Hepatocyte (in vitro differentiated cells): ENCODE results near the gene UBXN7. TPM values are rescaled to one million over a fixed set of nuclear protein-coding genes. Genes with fewer than 3 reads are reported as not detected.
"Not testable (repeated sequence)": the region's sequence is repeated elsewhere in the genome, so short reads cannot be mapped to it uniquely, and the experiment has no call there.

Experiments
- DNase-seq: peaks from one replicate; pipeline ENCODE4 v3.0.0-alpha.2; 2016; ENCODE audit warnings: low spot score
- H2AFZ ChIP-seq: fragments of 200-600 bp; sonication (generic); 2 replicates; pipeline ENCODE4 v1.6.0; 2016; ENCODE audit warnings: antibody characterized with exemption, mild to moderate bottlenecking
- H3K27ac ChIP-seq: fragments of 200-600 bp; sonication (generic); 2 replicates; pipeline ENCODE4 v1.5.1; 2016; ENCODE audit warnings: mild to moderate bottlenecking
- H3K27me3 ChIP-seq: fragments of 200-600 bp; sonication (generic); 2 replicates; pipeline ENCODE4 v1.6.1; 2016
- H3K36me3 ChIP-seq: fragments of 200-600 bp; sonication (generic); replicated peaks from 2 replicates; pipeline ENCODE4 v1.5.1; 2016; ENCODE audit warnings: low read depth; ENCODE audit not compliant: insufficient read depth
- H3K4me1 ChIP-seq: fragments of 200-600 bp; sonication (generic); 2 replicates; pipeline ENCODE4 v1.5.1; 2016; ENCODE audit warnings: mild to moderate bottlenecking, moderate library complexity; ENCODE audit not compliant: insufficient read depth
- H3K4me2 ChIP-seq: fragments of 200-600 bp; sonication (generic); 2 replicates; pipeline ENCODE4 v1.6.0; 2016
- H3K4me3 ChIP-seq: fragments of 200-600 bp; sonication (generic); 2 replicates; pipeline ENCODE4 v1.5.1; 2016; ENCODE audit warnings: mild to moderate bottlenecking
- H3K79me2 ChIP-seq: fragments of 200-600 bp; sonication (generic); 2 replicates; pipeline ENCODE4 v1.6.0; 2017; ENCODE audit warnings: mild to moderate bottlenecking
- H3K9me2 ChIP-seq: fragments of 200-600 bp; sonication (generic); replicated peaks from 2 replicates; pipeline ENCODE4 v1.6.0; 2017; ENCODE audit warnings: mild to moderate bottlenecking; ENCODE audit not compliant: insufficient read depth
- H3K9me3 ChIP-seq: fragments of 200-600 bp; sonication (generic); 2 replicates; pipeline ENCODE4 v1.5.1; 2016; ENCODE audit warnings: low read depth, mild to moderate bottlenecking
- H4K20me1 ChIP-seq: fragments of 200-600 bp; sonication (generic); 2 replicates; pipeline ENCODE4 v1.6.0; 2016; ENCODE audit warnings: mild to moderate bottlenecking; ENCODE audit not compliant: insufficient read depth, poor library complexity, severe bottlenecking
- CTCF ChIP-seq: fragments of 200-600 bp; sonication (generic); IDR thresholded peaks from 2 replicates; pipeline ENCODE4 v1.5.1; 2016; ENCODE audit warnings: antibody characterized with exemption, mild to moderate bottlenecking; ENCODE audit not compliant: poor library complexity
- EZH2 ChIP-seq: fragments of 200-600 bp; sonication (generic); IDR thresholded peaks from 2 replicates; pipeline ENCODE4 v1.6.1; 2016; ENCODE audit warnings: antibody characterized with exemption, mild to moderate bottlenecking, borderline replicate concordance
- EZH2phosphoT487 ChIP-seq: fragments of 200-600 bp; sonication (generic); IDR thresholded peaks from one replicate; pipeline ENCODE4 v1.6.1; 2018; ENCODE audit warnings: antibody characterized with exemption, mild to moderate bottlenecking, low read depth, moderate library complexity; ENCODE audit not compliant: unreplicated experiment, severe bottlenecking
- WGBS: methylation state at CpG from one replicate; pipeline ENCODE4 v1.1.6; 2016; ENCODE audit warnings: low lambda C conversion rate; ENCODE audit errors: missing lambda C conversion rate; 5-methylcytosine and 5-hydroxymethylcytosine counted together
- polyA plus RNA-seq: library from polyadenylated mRNA; unstranded; fragments of >200 nt; fragmentation: Nextera tagmentation; extraction: Ambion mirVana; gene quantifications from 2 replicates; pipeline ENCODE4 v1.2.1, GENCODE V29; 2016
- total RNA-seq: library from RNA; depleted of rRNA; stranded (reverse); fragments of >200 nt; gene quantifications from 2 replicates; pipeline ENCODE4 v1.2.3, GENCODE V29; 2014

UBXN7 gene
- total and polyA plus RNA-seq, 2 experiments from 2014 or later, result 18.6 to 32.4 TPM

DNA sequence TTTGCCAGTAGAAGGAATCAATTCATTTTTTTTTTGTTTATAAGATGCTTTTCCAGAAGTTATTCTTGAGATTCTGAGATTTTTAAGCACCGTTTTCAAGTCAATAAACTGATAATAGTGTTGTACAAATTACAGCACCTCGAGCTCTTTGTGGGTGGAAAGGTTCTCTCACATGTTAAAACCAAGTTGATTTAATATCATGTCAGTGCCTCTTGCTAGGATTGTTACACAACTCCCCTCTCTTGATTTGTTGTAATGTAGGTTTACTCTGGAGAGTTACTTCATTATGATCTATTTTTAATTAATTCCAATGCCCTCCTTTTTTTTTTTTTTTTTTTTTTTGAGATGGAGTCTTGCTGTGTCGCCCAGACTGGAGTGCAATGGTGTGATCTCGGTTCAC is 25.8 kb upstream of the UBXN7 start:
- Histone ChIP-seq H4K20me1 (no peaks in the 10 kb centered on the region), H2AFZ (no peak overlapping the region), H3K4me2 (no peak overlapping the region), H3K36me3 (no peaks in the 10 kb centered on the region), H3K9me2 (no peaks in the 10 kb centered on the region), H3K27ac (no peak overlapping the region), H3K9me3 (no peaks in the 10 kb centered on the region), H3K4me3 (no peak overlapping the region), H3K79me2 (no peaks in the 10 kb centered on the region), H3K4me1 (no peaks in the 10 kb centered on the region), H3K27me3 (no peaks in the 10 kb centered on the region)
- DNase-seq, result no peak
- 89% methylated on average over 4 of the region's 4 CpGs for WGBS
- TF ChIP-seq CTCF, result no peak

DNA sequence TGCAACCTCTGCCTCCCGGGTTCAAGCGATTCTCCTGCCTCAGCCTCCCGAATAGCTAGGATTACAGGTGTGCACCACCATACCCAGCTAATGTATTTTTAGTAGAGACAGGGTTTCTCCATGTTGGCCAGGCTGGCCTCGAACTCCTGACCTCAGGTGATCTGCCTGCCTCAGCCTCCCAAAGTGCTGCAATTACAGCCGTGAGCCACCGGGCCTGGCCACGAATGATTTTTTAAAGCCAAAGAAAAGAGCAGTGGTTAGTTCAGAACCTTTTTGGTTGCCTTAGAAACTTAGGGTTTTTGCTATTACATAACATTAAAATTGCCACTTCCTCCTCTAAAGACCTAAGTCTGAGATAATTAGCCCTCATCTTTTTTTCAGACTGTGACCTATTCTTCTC is 25.2 kb upstream of the UBXN7 start:
- H4K20me1 ChIP-seq, DNase-seq, H3K4me3 ChIP-seq, H3K9me2 ChIP-seq, H3K27me3 ChIP-seq, H3K4me1 ChIP-seq, H3K79me2 ChIP-seq, H2AFZ ChIP-seq, H3K36me3 ChIP-seq, H3K9me3 ChIP-seq, H3K27ac ChIP-seq, H3K4me2 ChIP-seq: not testable (repeated sequence)
- 98% methylated on average over 7 of the region's 7 CpGs for WGBS

DNA sequence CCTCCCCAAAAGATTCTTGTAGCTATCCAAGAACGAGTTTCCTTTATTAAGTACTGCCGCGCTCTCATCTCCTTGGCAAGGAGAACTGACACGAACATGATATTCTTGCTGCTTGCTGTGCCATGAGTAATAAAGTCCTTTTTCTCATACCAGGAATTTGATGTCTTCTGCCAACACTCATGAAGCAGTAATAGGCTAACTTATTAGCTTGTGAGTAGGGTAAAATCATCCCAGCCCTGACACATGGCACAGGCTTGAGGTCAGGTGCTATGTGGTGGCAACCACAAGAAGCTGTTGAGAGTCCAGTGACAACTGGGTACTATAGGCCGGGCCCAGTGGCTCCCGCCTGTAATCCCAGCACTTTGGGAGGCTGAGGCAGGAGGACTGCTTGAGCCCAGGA is 22.7 kb upstream of the UBXN7 start:
- DNase-seq, result no peak
- Histone ChIP-seq H3K4me1 (no peaks in the 10 kb centered on the region), H3K4me3 (no peak overlapping the region), H3K27me3 (no peaks in the 10 kb centered on the region), H3K9me2 (no peaks in the 10 kb centered on the region), H3K36me3 (no peaks in the 10 kb centered on the region), H2AFZ (no peak overlapping the region), H3K27ac (no peak overlapping the region), H4K20me1 (no peaks in the 10 kb centered on the region), H3K79me2 (no peaks in the 10 kb centered on the region), H3K4me2 (no peak overlapping the region), H3K9me3 (no peaks in the 10 kb centered on the region)
- 89% methylated on average over 6 of the region's 6 CpGs for WGBS
- TF ChIP-seq EZH2phosphoT487 (no peak), EZH2 (no peak), CTCF (no peak)

GRCh38 chr3:196445391-196445790 is 13.2 kb upstream of the UBXN7 start:
- not testable (repeated sequence) for H3K9me2 ChIP-seq, H3K4me1 ChIP-seq, DNase-seq, H2AFZ ChIP-seq, H3K27ac ChIP-seq, H3K9me3 ChIP-seq, H3K4me2 ChIP-seq, H3K27me3 ChIP-seq, H3K79me2 ChIP-seq, H3K4me3 ChIP-seq, H3K36me3 ChIP-seq, H4K20me1 ChIP-seq
- 98% methylated on average over 6 of the region's 7 CpGs for WGBS

GRCh38 chr3:196444500-196444894 is 12.3 kb upstream of the UBXN7 start:
- H4K20me1 ChIP-seq, result no peaks in the 10 kb centered on the region
- TF ChIP-seq EZH2phosphoT487, result no peak
- no peak for TF ChIP-seq CTCF
- TF ChIP-seq EZH2, result no peak
- no peaks in the 10 kb centered on the region for H3K4me1 ChIP-seq
- no peak for DNase-seq
- no peaks in the 10 kb centered on the region for H3K9me3 ChIP-seq
- no peaks in the 10 kb centered on the region for H3K36me3 ChIP-seq
- H3K79me2 ChIP-seq, result no peaks in the 10 kb centered on the region
- H3K27ac ChIP-seq, result no peak overlapping the region
- no peak overlapping the region for H2AFZ ChIP-seq
- H3K27me3 ChIP-seq, result no peaks in the 10 kb centered on the region
- H3K4me2 ChIP-seq, result no peak overlapping the region
- no peaks in the 10 kb centered on the region for H3K9me2 ChIP-seq
- WGBS, result 80% methylated on average over 1 of the region's 2 CpGs
- H3K4me3 ChIP-seq, result no peak overlapping the region
